ELF-1 (cell line): ENCODE measurements around the gene NRG3.
A peak's percentile ranks its signal among the peaks of the same experiment; 100 is the strongest.

Source experiments
- DNase-seq: peaks from one replicate; pipeline ENCODE4 v3.0.0-alpha.2; 2016; ENCODE audit warnings: low read depth, low spot score

The NRG3 gene

GRCh38 chr10:82814635-82815034 lies 939.6 kb downstream of the NRG3 start:
- no peak for DNase-seq

DNA sequence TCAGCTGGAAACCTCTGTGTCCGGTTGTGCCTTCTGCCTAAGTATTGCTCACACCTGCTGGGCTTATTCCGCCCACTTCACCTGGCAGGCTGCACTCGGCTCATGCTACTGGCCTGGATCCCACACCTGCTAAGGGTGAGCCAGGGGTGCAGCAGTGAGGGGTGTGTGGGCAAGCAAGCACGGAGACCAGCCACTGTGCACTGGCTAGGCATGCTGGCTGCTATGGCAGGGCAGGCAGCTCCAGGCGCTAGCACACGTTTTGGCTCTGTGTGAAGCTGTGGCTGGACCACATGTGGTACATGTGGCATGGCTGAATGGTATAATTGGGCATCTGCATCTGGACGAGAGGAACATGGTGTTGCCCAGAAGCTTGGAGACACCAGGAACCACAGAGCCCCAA lies 940.7 kb downstream of the NRG3 start:
- DNase-seq, result no peak

DNA sequence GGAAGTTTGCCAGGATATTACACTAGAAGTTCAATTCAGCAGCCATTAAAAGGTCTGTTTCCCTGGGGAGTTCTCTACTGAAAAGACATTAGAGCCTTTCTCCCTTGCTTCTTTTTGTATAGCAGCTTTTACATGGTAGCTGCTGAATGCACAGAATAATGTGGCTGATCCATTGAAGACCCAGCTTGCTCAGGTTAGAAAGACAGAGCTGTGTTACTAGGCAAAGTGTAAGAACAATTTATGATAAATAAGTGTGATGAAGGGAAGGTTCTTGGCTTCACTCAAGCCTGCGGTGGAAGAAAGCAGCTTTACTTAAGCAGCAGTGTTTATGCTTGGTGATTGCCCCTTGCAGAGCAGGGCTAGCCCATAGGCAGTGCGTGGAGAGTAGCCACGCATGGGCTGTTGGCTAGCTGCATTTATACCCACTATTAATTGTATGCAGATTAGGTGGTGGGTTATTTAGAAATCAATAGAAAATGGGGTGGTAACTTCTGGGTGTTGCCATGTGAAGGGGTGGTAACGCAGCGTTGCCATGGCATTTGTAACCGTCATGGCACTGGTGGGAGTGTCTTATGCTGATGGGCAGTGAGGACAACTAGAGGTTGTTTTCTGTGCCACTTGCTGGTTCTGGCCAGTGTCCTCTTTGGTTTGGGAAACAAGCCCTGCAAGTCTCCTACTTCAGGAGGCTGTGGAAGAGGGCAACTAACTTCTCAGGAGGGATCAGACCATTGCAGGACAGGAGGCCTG lies 942.9 kb downstream of the NRG3 start:
- no peak for DNase-seq

DNA sequence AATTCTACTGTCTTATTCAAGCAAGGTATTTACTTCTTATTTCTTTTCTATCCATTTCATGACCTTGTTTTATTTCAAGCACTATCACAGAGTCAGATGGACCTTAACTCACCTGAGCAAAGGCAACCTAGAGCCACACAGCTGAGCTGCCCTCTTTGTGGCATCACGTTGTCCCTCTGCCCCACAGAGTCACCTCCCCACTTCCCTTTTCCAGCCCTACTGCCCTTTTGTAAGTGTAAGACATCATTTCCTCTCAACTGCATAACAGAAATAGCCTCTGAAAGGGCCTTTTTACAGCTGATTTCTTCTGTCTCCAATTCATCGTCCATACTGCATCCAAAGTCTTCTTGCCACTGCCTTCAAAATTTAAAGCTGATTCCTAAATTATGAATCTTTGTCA lies 946.0 kb downstream of the NRG3 start:
- no peak for DNase-seq

- DNase-seq, result no peak
These were observed 951.1 kb downstream of the NRG3 start for GRCh38 chr10:82826132-82826531.

- DNase-seq, result no peak
These were observed 952.9 kb downstream of the NRG3 start for GRCh38 chr10:82827901-82828300.

- no peak for DNase-seq
These were observed 972.2 kb downstream of the NRG3 start for GRCh38 chr10:82847242-82847641.

GRCh38 chr10:82850191-82850590 lies 975.2 kb downstream of the NRG3 start:
- DNase-seq, result no peak

DNA sequence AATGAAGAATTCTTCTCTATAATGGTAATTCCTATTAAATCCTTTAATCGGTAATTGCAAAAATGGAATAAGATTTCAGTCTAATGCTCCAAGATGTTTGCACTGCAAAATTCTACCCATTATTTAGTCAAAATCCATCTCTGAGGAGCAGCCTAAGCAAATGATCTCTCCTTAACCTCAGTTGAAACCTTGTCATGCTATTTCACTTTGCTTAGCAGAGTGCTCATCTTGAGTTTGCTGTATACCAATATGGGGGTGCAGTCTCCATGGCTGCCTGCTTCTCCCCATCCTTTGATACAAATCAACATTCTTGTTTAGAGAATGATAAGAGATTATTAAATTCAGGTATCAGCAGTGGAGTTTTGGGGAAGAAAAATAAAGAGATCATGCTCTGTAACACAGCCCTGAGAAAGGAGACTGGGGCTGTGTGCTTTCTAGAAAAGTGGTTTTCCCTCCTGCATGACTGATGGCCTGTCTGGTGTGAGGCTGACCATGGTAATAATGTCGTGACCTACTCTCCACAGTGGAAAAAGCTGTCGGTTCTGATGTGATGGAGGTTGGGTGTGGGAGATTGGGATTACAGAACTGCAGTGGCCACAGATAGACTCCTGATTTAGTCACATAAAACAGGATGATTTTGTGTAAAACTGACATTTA lies 982.1 kb downstream of the NRG3 start:
- no peak for DNase-seq

DNA sequence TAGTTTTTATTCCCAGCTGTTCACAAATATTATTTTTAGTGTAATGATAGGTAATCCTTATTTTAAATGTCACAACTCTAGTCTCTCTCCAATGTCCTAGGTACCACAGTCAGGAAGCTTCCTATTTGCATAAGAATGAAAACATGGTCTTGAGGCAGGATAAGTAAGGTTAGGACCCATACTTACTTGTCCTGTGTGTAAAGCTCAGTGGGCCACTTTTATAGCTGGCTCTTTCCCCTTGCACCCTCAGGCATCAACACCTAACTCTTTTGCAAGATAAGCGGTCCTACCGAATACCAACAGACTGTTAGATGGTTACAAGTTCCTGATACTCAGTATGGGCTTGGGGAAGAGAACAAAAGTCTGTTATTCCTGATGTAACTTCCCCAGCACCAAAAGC lies 986.9 kb downstream of the NRG3 start:
- peak; percentile 60 for DNase-seq

- no peak for DNase-seq
These were observed 990.4 kb downstream of the NRG3 start for GRCh38 chr10:82865366-82865765.

DNA sequence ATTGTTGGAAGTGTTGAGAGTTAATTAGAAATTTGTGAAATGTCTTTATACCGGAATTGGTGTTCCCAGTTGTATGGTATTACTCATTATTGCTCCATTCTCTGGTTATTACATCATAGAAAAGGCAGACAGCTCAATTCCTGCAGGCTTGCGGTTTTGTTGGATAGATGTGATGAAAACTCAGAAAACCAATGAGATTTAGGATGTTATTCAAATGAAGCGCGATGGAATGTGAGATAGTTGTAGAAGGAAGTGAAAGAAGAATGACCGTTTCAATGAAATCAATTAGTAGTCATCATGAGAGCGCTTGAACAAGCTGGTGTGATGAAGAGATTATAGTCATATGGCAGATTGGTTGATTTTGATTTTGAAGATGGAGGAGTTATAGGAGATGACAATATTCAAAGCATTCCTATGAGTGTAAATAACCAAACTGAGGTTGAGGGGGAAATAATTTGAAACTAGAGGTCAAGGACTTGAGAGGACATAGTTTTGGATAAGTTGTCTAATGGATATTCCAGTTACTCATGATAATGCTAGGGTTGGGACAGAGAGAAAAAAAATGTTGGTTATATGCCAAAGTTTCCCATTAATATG lies 991.5 kb downstream of the NRG3 start:
- DNase-seq, result no peak

GRCh38 chr10:82867056-82867455 lies 992.1 kb downstream of the NRG3 start:
- no peak for DNase-seq

DNA sequence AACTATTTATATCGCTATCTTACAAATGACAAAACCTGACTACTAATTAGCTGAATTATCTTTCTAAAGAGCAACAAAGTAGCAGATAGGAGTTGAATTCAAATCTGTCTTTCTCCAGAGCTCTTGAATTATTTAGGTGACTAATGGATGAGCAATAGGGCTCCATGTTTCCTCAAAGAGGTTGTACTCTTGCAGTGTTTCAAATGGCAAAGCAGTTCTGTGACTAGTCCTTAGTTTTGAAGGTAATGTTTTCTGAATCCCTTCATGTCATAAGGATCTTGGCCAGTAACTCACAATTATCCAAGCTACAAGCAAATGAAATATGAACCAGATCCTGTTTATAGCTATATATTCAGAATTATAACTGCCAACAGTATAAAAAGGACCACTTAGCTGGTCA lies 999.7 kb downstream of the NRG3 start:
- no peak for DNase-seq

GRCh38 chr10:82880776-82881290 lies 1005.8 kb downstream of the NRG3 start:
- no peak for DNase-seq

DNA sequence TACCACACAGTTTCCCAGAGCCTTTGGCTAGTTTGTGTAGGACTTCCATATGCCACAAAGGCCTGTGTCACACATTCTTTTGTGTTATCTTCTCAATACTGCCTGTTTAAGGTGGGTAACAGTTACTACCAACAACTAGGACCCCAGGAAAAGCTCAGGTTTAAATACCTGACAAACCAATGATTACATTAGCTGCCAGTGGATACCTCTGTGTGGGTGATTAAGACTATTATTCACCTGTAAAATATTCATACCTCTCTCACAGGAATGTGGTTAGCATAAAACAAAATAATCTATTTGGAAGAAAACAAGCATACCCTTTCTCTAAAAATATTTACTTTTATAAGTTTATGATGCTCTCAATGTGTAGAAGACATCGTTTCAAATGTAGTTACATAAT lies 1007.7 kb downstream of the NRG3 start:
- DNase-seq, result no peak

- no peak for DNase-seq
These were observed 1008.6 kb downstream of the NRG3 start for GRCh38 chr10:82883603-82884002.

DNA sequence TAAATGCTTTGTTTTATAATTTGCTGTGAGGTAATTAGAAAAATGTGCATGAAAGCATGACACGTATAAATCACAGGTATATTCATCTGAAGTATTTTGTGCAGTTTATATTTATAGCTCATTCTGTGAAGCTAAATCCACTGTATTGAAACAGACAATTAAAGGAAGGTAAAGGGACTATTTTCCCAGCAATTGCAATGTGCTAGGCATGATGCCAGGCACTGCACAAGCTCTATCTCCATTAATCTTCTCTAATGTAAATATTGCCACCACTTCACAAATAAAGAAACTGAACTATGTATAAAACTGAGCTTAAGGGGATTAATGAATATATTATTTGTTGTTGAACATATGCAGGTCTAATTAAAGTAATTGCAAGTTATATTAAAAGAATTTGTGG lies 1012.5 kb downstream of the NRG3 start:
- no peak for DNase-seq

DNA sequence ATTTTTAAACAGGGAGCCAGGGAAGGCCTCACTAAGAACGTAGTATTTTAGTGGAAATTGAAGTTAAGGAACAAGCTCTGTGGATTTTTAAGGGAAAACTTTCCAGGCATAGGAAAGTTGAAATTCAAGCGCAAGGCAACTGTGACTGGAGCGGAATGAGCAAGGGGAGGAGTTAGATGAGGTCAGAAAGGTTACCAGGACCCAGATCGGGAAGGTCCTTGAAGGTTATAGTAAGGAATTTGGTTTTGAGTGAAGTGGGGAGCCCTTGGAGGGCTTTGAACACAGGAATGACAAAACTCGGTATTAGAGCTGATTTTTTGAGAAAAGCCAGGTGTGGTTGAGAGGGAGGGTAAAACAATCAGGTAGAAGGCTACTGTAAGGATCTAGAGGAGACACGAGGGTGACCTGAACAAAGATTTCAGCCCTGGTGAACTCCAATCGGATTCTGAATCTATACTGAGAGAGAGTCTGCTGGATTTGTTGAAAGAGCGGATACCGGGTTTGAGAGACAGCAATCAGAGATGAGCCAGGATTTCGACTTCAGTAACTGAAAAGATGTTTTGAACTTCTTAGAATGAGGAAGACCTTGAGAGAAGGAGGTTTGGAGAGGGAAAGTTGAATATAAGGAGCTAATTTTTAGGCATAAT lies 1013.9 kb downstream of the NRG3 start:
- peak; percentile 1 for DNase-seq

DNA sequence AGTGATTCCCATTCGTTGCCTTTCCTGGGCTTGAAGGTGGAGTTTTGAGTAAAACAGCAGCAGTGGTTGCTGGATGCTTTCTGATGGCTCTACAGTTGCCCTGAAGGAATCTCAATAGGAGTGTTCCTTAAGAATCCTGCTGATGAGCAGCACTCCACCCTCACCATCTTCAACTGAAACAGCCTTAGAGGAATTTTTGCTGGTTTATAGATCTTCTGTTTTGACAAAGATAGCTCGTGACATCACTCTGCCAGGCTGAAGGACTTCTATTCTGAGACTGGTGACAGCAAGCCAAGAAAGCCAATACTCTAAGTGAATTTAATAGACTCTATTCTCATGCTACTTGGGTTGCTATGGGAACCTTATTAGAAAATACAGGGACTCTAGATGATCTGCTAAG lies 1014.7 kb downstream of the NRG3 start:
- DNase-seq, result no peak

GRCh38 chr10:82890573-82890972 lies 1015.6 kb downstream of the NRG3 start:
- no peak for DNase-seq

- DNase-seq, result no peak
These were observed 1033.1 kb downstream of the NRG3 start for GRCh38 chr10:82908096-82908495.
